Germinal center (tissue), 1 donor: ENCODE data around the gene BHLHE23.

Experiments
- DNase-seq: peaks from one replicate; pipeline ENCODE4 v3.0.0; 2012; ENCODE audit warnings: mixed read lengths, low spot score

BHLHE23 gene

DNA sequence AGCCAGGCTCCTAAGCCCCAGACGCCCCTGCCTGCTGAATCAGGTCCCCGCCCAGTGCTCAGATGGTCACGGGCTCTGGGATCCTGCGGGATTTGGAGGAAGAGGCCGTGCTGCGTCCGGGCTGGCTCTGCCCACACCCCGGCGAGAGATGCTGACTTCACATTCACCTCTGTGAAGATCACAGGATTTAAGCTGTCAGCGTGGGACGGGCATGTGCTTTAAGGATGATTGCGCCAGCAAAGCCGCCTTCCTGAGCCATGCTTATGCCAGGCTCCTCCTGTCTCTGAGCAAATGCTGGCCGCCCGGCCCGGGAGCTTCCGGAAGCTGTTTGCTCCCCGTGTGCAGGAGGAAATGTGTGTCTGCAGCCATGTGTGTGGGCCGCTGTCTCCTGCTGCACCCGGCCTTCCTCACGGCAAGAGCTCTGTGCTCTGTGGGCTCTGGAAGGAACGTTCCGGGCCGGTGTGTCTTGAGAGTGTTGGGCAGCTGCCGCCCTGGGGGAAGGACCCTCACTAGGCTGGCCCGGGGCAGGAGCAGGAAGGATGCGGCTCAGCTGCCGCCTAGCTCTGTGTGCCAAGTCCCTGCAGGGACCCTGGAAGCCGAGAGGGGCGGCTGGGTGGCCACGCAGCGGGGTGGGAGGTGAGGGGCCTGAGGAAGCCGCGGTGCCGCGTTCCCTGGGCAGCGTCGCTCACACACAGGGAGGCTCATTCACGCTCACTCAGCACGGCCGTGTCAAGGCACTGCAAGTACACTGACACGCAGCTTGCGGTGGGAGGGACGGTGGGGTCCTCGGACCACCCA lies 19.0 kb upstream of the BHLHE23 start:
- DNase-seq = no peak

- DNase-seq = no peak
Measured at GRCh38 chr20:63024573-63025392, 18.0 kb upstream of the BHLHE23 start.

DNA sequence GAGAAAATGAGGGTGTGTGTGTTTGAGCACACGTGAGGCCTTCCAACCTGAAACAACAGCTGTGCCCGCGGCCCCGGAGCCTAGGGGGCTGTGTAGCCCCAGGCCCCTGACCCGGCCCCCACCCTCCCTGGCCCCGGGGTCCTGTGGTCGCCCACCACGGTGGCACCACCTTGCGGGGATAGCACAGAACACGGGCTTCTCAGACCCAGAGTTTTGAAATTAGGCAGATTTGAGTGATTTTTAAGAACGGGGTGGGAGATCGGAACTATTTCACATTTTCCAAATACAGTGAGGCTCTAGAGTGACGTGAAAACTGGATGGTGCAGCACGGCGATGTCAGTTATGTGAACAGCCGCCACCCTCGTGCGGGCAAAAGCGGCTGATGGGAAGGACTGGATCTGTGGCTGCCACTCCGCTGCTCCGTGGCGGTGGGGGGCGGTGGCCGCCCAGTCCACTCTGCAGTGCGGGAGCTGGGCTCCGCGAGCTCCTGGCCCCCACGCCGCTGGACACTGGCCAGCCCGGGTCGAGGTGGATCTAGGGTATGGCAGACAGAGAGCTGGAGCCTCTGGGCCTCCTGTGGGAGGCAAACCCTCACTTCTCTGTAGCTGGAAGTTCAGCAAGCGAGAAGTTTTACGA lies 17.3 kb upstream of the BHLHE23 start:
- DNase-seq = no peak

GRCh38 chr20:63023071-63023935 lies 16.5 kb upstream of the BHLHE23 start:
- DNase-seq = no peak

DNA sequence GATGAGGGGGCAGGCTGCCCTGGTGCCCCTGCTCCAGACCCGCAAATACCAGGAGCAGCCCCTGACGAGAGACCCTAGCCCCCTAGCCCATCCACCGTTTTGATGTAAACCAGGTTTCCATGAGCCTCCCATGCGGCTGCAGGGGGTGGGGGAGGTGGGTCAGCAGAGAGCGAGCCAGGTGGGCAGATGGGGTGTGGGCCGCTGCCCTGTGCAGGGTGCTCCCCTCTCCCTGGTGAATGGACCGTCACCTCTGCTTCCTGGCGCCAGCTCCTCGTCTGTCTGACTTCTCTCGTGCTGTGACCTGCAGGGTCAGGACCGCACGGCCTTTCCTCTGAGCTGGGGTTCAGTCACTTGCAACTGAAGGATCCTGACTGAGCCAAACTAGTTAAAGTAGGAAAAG lies 15.7 kb upstream of the BHLHE23 start:
- DNase-seq = no peak

DNA sequence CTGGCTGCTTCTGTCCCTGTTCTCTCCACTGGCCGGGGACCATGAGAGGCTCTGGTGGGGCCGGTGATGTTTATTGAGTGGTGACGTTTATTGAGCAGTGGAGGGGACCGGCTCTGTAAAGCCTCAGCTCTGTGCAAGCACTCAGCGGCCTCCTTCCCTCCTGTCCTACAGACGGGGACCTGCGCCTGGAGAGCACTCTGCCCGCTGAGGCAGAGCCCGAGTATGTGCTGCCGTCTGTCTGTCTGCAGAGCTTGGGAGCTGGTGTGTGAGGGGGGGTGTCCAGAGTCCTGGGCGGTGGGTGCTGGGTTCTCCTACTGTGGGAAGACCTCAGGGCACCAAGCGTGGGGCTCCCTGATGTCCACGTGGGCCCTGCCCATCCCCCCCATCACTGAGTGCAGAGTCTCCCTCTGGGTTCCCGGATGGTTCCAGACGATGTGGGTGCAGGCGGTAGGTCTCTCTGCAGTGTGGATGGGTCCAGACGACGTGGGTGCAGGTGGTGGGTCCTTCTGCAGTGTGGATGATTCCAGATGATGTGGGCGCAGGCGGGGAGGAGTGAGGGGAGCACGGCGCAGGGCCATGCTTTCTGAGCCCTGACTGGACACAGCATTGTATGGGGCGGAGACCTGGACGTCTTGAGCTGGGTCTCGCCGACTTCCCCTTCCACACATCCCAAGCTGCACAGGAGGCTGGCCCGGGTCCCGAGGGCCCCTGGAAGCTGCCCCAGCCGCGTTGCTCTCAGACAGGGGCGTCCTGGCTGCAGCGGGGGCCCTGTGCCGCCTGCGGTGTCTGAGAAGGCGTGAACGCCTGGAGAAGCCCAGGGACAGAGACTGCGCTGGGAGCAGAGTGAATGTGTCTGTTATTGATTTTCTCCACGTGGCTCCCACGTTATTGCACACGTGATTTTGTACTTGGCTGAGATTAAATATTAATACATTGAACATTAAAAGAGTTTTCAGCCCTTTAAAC lies 14.9 kb upstream of the BHLHE23 start:
- DNase-seq = no peak

- no peak for DNase-seq
Measured at GRCh38 chr20:63020681-63021080, 13.9 kb upstream of the BHLHE23 start.

GRCh38 chr20:63017826-63018411 lies 11.2 kb upstream of the BHLHE23 start:
- DNase-seq = no peak

DNA sequence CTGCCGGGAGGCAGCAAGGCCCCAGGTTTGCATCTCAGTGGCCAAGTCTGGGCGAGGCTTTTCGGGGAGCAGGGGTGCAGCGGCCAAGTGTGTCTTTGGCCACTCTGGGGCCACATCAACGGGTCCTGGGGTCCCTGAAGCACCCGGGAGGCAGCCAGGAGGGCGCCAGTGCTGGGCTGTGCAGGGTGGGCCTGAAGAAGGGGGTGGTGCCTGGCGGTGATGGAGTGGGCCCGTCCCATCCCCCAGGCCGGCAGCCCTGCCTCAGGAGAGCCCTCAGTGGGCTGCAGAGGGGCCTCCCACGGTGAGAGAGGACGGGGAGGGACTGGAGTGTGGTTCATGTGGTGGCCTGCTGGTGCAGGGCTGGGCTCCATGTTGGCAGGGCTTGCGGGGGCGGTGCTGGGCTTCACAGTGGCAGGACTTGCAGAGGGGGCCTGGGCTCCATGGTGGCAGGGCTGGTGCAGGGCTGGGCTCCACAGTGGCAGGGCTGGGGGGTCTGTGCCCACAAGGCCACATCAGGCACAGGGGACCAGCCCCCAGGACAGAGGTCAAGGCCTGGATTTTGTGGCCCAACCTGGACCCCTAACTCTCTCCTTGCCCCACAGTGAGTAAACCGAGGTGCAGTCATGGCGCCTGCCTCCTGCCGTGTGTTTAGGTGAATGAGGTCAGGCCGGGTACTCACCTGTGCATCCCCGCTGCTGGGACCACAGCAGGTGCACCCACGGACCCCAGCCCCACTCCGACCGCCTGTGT lies 10.5 kb upstream of the BHLHE23 start:
- no peak for DNase-seq

- DNase-seq = no peak
Measured at GRCh38 chr20:63016514-63017075, 9.8 kb upstream of the BHLHE23 start.

DNA sequence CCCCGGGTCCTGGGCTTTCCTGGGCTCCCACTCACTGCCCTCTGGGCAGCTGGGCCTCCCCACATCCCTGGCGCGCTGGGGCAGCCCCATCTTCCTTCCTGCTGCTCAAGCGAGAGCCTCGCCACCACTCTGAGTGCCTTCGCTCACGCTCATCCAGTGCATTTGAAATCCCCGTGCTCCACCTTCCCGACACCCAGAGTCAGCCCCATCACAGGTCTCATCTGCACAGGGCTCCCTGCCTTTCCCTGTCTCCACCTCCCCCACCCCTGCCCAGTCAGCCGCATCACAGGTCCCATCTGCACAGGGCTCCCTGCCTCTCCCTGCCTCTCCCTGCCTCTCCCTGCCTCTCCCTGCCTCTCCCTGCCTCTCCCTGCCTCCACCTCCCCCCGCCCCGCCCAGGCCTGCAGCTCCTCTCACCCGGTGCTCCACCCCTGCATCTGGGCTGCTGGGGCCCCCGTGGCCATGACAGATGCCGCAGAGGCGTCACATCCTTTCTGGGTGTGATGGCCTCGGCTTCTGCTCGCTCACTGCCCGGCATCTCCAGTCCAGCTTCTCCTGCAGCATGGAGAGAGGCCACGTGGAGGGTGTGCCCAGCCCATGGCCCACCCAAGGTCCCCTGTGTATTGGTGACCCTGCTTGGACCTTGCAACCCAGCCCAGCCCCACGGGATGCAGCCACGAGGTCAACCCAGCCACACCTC lies 9.0 kb upstream of the BHLHE23 start:
- no peak for DNase-seq

GRCh38 chr20:63015147-63015661 lies 8.4 kb upstream of the BHLHE23 start:
- no peak for DNase-seq

DNA sequence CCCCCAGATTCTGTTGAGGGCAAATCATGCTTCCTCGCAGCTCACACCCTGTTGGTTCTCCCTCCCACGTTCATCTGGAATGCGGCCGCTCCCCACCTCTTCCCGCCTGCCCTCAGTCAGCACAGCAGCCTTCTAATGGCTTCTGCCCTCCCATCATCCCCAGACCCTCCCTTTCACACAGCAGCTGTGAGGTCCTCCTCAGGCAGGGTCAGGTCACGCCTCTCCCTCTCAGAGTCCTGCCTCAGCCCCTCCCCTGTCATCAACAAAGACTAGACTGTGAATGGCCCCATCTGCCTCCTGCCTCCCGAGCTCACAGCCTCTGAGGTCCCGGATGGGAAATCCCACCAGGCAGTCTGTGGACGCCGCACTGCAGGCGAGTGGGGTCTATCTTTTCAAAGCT lies 7.9 kb upstream of the BHLHE23 start:
- no peak for DNase-seq

DNA sequence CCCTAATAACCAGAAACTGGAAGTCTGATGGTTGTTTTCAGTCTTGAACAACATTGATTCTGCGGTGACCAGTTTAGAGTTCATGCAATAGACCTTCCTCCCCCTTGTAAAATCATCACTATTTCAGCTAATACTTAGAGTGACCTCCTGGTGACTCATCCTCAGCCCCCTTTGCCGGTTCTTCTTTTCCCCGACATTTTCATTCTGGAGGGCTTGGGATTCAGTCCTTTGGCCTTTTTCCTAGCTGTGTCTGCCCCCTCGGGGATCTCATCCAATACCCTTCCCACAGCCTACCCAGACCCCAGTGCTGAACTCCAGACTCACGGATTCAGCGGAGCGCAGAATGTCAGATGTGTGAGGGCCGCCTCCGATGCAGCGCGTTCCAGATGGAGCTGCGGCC lies 7.5 kb upstream of the BHLHE23 start:
- DNase-seq = no peak

- no peak for DNase-seq
Measured at GRCh38 chr20:63013207-63013606, 6.4 kb upstream of the BHLHE23 start.

DNA sequence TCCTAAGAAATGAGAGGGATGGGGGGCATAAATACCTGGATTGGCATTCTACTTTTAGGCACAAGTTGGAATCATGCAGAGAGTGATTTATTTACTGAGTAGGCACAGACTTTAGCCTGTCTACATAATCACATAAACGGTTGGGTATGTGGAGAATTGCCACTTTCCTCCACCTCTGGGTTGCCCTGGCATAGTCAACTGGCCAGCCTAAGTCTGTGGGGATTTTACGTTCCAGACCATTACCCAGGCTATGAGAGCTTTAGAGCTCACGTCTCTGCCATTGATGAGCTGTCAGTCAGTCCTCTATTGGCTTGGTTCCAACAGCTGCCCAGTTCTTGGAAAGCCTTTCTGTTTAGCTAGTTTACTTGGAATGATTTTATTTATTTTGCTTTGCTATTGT lies 5.0 kb upstream of the BHLHE23 start:
- no peak for DNase-seq

GRCh38 chr20:63009988-63010769 lies 3.4 kb upstream of the BHLHE23 start:
- DNase-seq = peak; percentile 72
